Left lobe of liver (tissue), 2 donors: ENCODE data around the gene SF3B3. TPM values are rescaled to one million over a fixed set of nuclear protein-coding genes. Genes with fewer than 3 reads are reported as not detected.

Experiments
- ATAC-seq: fragments of 200-7000 bp; cut with Tn5 transposase; one replicate; pipeline ENCODE4 v1.9.1; 2020; ENCODE audit warnings: mild to moderate bottlenecking, moderate library complexity
- DNase-seq: peaks from one replicate; pipeline ENCODE4 v3.0.0-alpha.2; 2020; ENCODE audit warnings: low spot score
- total RNA-seq: library from RNA; stranded (reverse); gene quantifications from one replicate; pipeline ENCODE4 v1.2.1, GENCODE V29; 2021
- donor health status: DM: no; HTN: no; CAD: no; lungs with moderate emphysema.
- donor health status: DM: no; HTN: yes; CAD: no.

The SF3B3 gene
- 92.3 TPM for total RNA-seq

GRCh38 chr16:70523743-70524398 is at the start of gene SF3B3:
Gene SF3B3 (plus strand): TSS chr16:70523816. CDS start chr16:70526657, 2,841 bp downstream.
- DNase-seq (peak; percentile 74), ATAC-seq (peak; percentile 86)

- ATAC-seq = no peak
- DNase-seq = no peak
Measured at GRCh38 chr16:70474320-70475053, 49.1 kb upstream of the SF3B3 start.

- ATAC-seq = no peak
- no peak for DNase-seq
Measured at GRCh38 chr16:70475054-70475871, 48.4 kb upstream of the SF3B3 start.

- DNase-seq (no peak), ATAC-seq (no peak)
Measured at GRCh38 chr16:70476272-70477020, 47.2 kb upstream of the SF3B3 start.

GRCh38 chr16:70478169-70478568 is 45.4 kb upstream of the SF3B3 start:
- DNase-seq (no peak), ATAC-seq (no peak)

- no peak for DNase-seq
- peak; percentile 11 for ATAC-seq
Measured at GRCh38 chr16:70478912-70479341, 44.7 kb upstream of the SF3B3 start.

GRCh38 chr16:70480127-70481105 is 43.2 kb upstream of the SF3B3 start:
- no peak for DNase-seq
- no peak for ATAC-seq

- no peak for ATAC-seq
- DNase-seq = no peak
Measured at GRCh38 chr16:70481929-70482536, 41.6 kb upstream of the SF3B3 start.

- no peak for DNase-seq
- no peak for ATAC-seq
Measured at GRCh38 chr16:70482624-70483023, 41.0 kb upstream of the SF3B3 start.

GRCh38 chr16:70483426-70483825 is 40.2 kb upstream of the SF3B3 start:
- ATAC-seq (no peak), DNase-seq (no peak)

- DNase-seq (no peak), ATAC-seq (no peak)
Measured at GRCh38 chr16:70484867-70485266, 38.7 kb upstream of the SF3B3 start.

GRCh38 chr16:70490261-70490660 is 33.4 kb upstream of the SF3B3 start:
- DNase-seq = no peak

GRCh38 chr16:70493802-70494201 is 29.8 kb upstream of the SF3B3 start:
- no peak for ATAC-seq
- DNase-seq = no peak

More at GRCh38 chr16:70490261-70490660, 33.4 kb upstream of the SF3B3 start:
- no peak for ATAC-seq

GRCh38 chr16:70494202-70494770 is 29.3 kb upstream of the SF3B3 start:
- ATAC-seq = no peak
- no peak for DNase-seq

- DNase-seq = no peak
Measured at GRCh38 chr16:70494777-70495176, 28.8 kb upstream of the SF3B3 start.

GRCh38 chr16:70495425-70496182 is 28.0 kb upstream of the SF3B3 start:
- ATAC-seq = no peak
- no peak for DNase-seq

More at GRCh38 chr16:70494777-70495176, 28.8 kb upstream of the SF3B3 start:
- no peak for ATAC-seq

GRCh38 chr16:70496513-70496912 is 27.1 kb upstream of the SF3B3 start:
- DNase-seq (no peak), ATAC-seq (no peak)

GRCh38 chr16:70508752-70509151 is 14.9 kb upstream of the SF3B3 start:
- DNase-seq (no peak), ATAC-seq (no peak)
